K562 (cell line): ENCODE data around the gene NUP107. TPM values are rescaled to one million over a fixed set of nuclear protein-coding genes. Genes with fewer than 3 reads are reported as not detected.

Experiments used
- ATAC-seq: fragments of 200-7000 bp; cut with Tn5 transposase; 3 replicates; pipeline ENCODE4 v1.9.1; 2020; ENCODE audit warnings: moderate library complexity
- BruUV-seq: library from RNA; stranded (reverse); fragments of 400-500 nt; replicated peaks from 2 replicates; lab custom pipeline; 2021; lab: Mats Ljungman, UMichigan
- CTCF ChIA-PET: fragments of 300-600 bp; formaldehyde crosslinking; extraction: SDS; loops from one replicate; lab custom pipeline; 2021; ENCODE audit warnings: low intra/inter-chr PET ratio; lab: Yijun Ruan, JAX
- POLR2A ChIA-PET: fragments of 300-600, 350-650 bp; sonication (Branson Sonifier 250); formaldehyde crosslinking; extraction: SDS; loops from one replicate; lab custom pipeline; 2021; ENCODE audit warnings: antibody characterized with exemption, inconsistent platforms; lab: Yijun Ruan, JAX
- DNase-seq, 4 experiments: peaks; one replicate each; pipeline versions ENCODE4 v3.0.0 to v3.0.0-alpha.2; 2011 to 2018; ENCODE audit warnings: low spot score in 3 of 4, mixed read lengths in 3 of 4; ENCODE audit errors: extremely low read depth in 1 of 4
- FAIRE-seq: peaks from 2 replicates; lab custom pipeline; 2011; peaks lifted over from hg19 to GRCh38; lab: Jason Lieb, UNC
- H2AFZ ChIP-seq: 2 replicates; pipeline ENCODE4 v1.6.0; 2011; ENCODE audit warnings: low read depth, low read length, control low read depth, inconsistent platforms
- H3K27ac ChIP-seq: fragments of 200-600 bp; 3 replicates; pipeline ENCODE4 v1.8.0; 2011; ENCODE audit warnings: low read depth, mild to moderate bottlenecking, control low read depth, inconsistent platforms, low read length, moderate library complexity, mixed read lengths; ENCODE audit errors: extremely low read depth
- H3K27me3 ChIP-seq, 2 experiments: fragments of 300-600 bp in 1 of 2; 2 replicates in 1 of 2; 3 replicates in 1 of 2; pipeline versions ENCODE4 v1.6.0 to v1.8.0; 2011; ENCODE audit warnings: inconsistent platforms in 2 of 2, low read length in 2 of 2, mild to moderate bottlenecking in 1 of 2, mixed read lengths in 1 of 2, moderate library complexity in 1 of 2; ENCODE audit not compliant: control insufficient read depth in 2 of 2, insufficient read depth in 2 of 2
- H3K36me3 ChIP-seq: fragments of 300-600 bp; 3 replicates; pipeline ENCODE4 v1.8.0; 2011; ENCODE audit warnings: mild to moderate bottlenecking, low read length, inconsistent platforms; ENCODE audit not compliant: control insufficient read depth, insufficient read depth
- H3K4me1 ChIP-seq, 2 experiments: fragments of 200-600 bp in 1 of 2; replicated peaks in 1 of 2; 2 replicates in 1 of 2; 3 replicates in 1 of 2; pipeline versions ENCODE4 v1.5.1 to v1.8.0; 2011; ENCODE audit warnings: inconsistent platforms in 2 of 2, low read length in 2 of 2, mild to moderate bottlenecking in 1 of 2, mixed read lengths in 1 of 2, moderate library complexity in 1 of 2; ENCODE audit not compliant: control insufficient read depth in 2 of 2, insufficient read depth in 2 of 2
- H3K4me2 ChIP-seq: 2 replicates; pipeline ENCODE4 v1.6.1; 2011; ENCODE audit warnings: low read length, control low read depth, inconsistent platforms, mixed read lengths; ENCODE audit not compliant: insufficient read depth
- H3K4me3 ChIP-seq: fragments of 200-600 bp; sonication (generic), shearing (Covaris generic); 2 replicates; pipeline ENCODE4 v1.5.1; 2016; ENCODE audit warnings: control low read depth, inconsistent platforms
- H3K79me2 ChIP-seq: fragments of 200-600 bp; 3 replicates; pipeline ENCODE4 v1.8.0; 2011; ENCODE audit warnings: low read length, inconsistent platforms; ENCODE audit not compliant: control insufficient read depth, insufficient read depth
- H3K9ac ChIP-seq, 2 experiments: 2 replicates each; pipeline versions ENCODE4 v1.6.0 to v1.6.1; 2011; ENCODE audit warnings: low read depth in 2 of 2, low read length in 2 of 2, control low read depth in 1 of 2, inconsistent platforms in 1 of 2, mild to moderate bottlenecking in 1 of 2, mixed read lengths in 1 of 2; ENCODE audit not compliant: insufficient read depth in 1 of 2
- H3K9me1 ChIP-seq: one replicate; pipeline ENCODE4 v1.6.0; 2011; ENCODE audit warnings: inconsistent platforms, mild to moderate bottlenecking, low read length, moderate library complexity; ENCODE audit not compliant: control insufficient read depth, insufficient read depth
- H3K9me3 ChIP-seq: replicated peaks from 2 replicates; pipeline ENCODE4 v1.5.1; 2011; ENCODE audit warnings: low read depth, low read length, inconsistent platforms; ENCODE audit not compliant: control insufficient read depth, insufficient read depth
- H4K20me1 ChIP-seq: replicated peaks from 2 replicates; pipeline ENCODE4 v1.6.1; 2011; ENCODE audit warnings: low read length, inconsistent platforms, mixed read lengths; ENCODE audit not compliant: control insufficient read depth, insufficient read depth
- DIDO1 ChIP-seq: fragments of 450-650 bp; IDR thresholded peaks from 2 replicates; pipeline ENCODE4 v1.6.1; 2016; ENCODE audit warnings: low read depth, missing biosample characterization, missing genetic modification characterization
- ELF4 ChIP-seq: fragments of 450-650 bp; formaldehyde crosslinking; IDR thresholded peaks from 2 replicates; pipeline ENCODE4 v1.4.0; 2022; ENCODE audit warnings: missing genetic modification characterization
- FOXM1 ChIP-seq, 2 experiments: fragments of 450-650 bp in 1 of 2; sonication (generic) in 1 of 2; formaldehyde crosslinking in 1 of 2; IDR thresholded peaks; 2 replicates each; pipeline versions ENCODE4 v1.6.1 to v1.9.0; 2017 to 2022; ENCODE audit warnings: low read depth in 2 of 2, mild to moderate bottlenecking in 2 of 2, missing genetic modification reagents in 1 of 2, moderate library complexity in 1 of 2
- NRF1 ChIP-seq, 2 experiments: fragments of 450-650 bp; IDR thresholded peaks in 1 of 2; conservative IDR thresholded peaks in 1 of 2; 2 replicates each; pipeline ENCODE4 v1.6.1; 2014; ENCODE audit warnings: mild to moderate bottlenecking in 2 of 2
- PATZ1 ChIP-seq: fragments of 250-450 bp; sonication (Bioruptor Pico); IDR thresholded peaks from 2 replicates; pipeline ENCODE4 v1.5.0; 2020; ENCODE audit warnings: mild to moderate bottlenecking, borderline replicate concordance
- POU5F1 ChIP-seq: fragments of 150-350 bp; IDR thresholded peaks from 2 replicates; pipeline ENCODE4 v1.6.1; 2014; ENCODE audit warnings: borderline replicate concordance, low read length, low read depth, mild to moderate bottlenecking; ENCODE audit not compliant: partially characterized antibody
- RBM17 ChIP-seq: fragments of 200-400 bp; formaldehyde crosslinking; IDR thresholded peaks from 2 replicates; pipeline ENCODE4 v1.6.1; 2017; ENCODE audit warnings: low read depth, mild to moderate bottlenecking, low read length, borderline replicate concordance
- TAF7 ChIP-seq: fragments of 450-650 bp; IDR thresholded peaks from 2 replicates; pipeline ENCODE4 v1.6.1; 2016; ENCODE audit warnings: missing genetic modification characterization, missing compliant biosample characterization
- TFAP4 ChIP-seq: sonication (generic); formaldehyde crosslinking; IDR thresholded peaks from 2 replicates; pipeline ENCODE4 v1.8.0; 2022; ENCODE audit warnings: missing genetic modification reagents, mild to moderate bottlenecking, moderate library complexity, borderline replicate concordance
- THAP7 ChIP-seq: fragments of 250-450 bp; sonication (Bioruptor Pico); IDR thresholded peaks from 2 replicates; pipeline ENCODE4 v1.5.0; 2021
- ZNF518B ChIP-seq: fragments of 250-450 bp; sonication (Bioruptor Pico); IDR thresholded peaks from 2 replicates; pipeline ENCODE4 v1.5.0; 2021; ENCODE audit warnings: mild to moderate bottlenecking, moderate library complexity
- WGBS: fragments of 100-300 bp; shearing (Covaris generic); methylation state at CpG from one replicate; pipeline ENCODE4 v1.1.6; 2016; ENCODE audit warnings: low coverage, mixed read lengths; ENCODE audit not compliant: insufficient coverage; ENCODE audit errors: missing lambda C conversion rate; 5-methylcytosine and 5-hydroxymethylcytosine counted together
- in situ Hi-C: fragments of 300-500 bp; cut with MboI; formaldehyde crosslinking; loops from 4 replicates; pipeline ENCODE4 v1.15.0; 2018; ENCODE audit warnings: inconsistent platforms, mixed read lengths
- intact Hi-C: fragments of 100-400 bp; cut with micrococcal nuclease; formaldehyde crosslinking; loops from 2 replicates; pipeline ENCODE4 v1.14.2; 2022
- polyA plus RNA-seq, 8 experiments: library from polyadenylated mRNA; depleted of rRNA in 4 of 8; stranded (reverse) in 5 of 8; unstranded in 3 of 8; fragments of >200 nt; fragmentation: Nextera tagmentation in 2 of 8; fragmentation: Illumina TruSeq in 1 of 8; extraction: Ambion mirVana in 2 of 8; extraction: Trizol in 1 of 8; gene quantifications; 2 replicates each; pipeline versions ENCODE4 v1.2.1 to v1.2.3, GENCODE V29; 2011 to 2014; ENCODE audit warnings: inconsistent platforms in 1 of 8, missing spikeins in 1 of 8
- total RNA-seq, 7 experiments: library from RNA; depleted of rRNA in 6 of 7; stranded (reverse); fragments of >200 nt in 6 of 7; fragmentation: Illumina TruSeq in 2 of 7; extraction: Trizol in 2 of 7; gene quantifications; 2 replicates each; pipeline versions ENCODE4 v1.2.1 to v1.2.3, GENCODE V29; 2011 to 2021; ENCODE audit warnings: low replicate concordance in 1 of 7

Gene NUP107
- total and polyA plus RNA-seq, 9 of the 15 experiments (the other 6 are each of a cell fraction or from before 2014, with no cell fraction given), result 129 to 277 (median 199) TPM

GRCh38 chr12:68675101-68675842 is 11.5 kb upstream of the NUP107 start:
- Histone ChIP-seq H3K9me1 (no peaks in the 10 kb centered on the region), H4K20me1 (no peaks in the 10 kb centered on the region), H3K79me2 (no peaks in the 10 kb centered on the region), H3K4me3 (no peak overlapping the region), H3K4me1 (peaks cover 5 to 13% of the 10 kb centered on the region in 2 experiments; a peak in 4 of 5 replicates), H3K36me3 (no peaks in the 10 kb centered on the region), H3K27ac (no peak overlapping the region), H3K27me3 (no peaks in the 10 kb centered on the region), H2AFZ (peak overlapping the region; percentile 69; the same call in 1 of the 2 replicates), H3K9ac (no peak overlapping the region; a peak in 1 of 4 replicates), H3K4me2 (no peak overlapping the region), H3K9me3 (no peaks in the 10 kb centered on the region)
- ChIA-PET CTCF (no interaction called here), POLR2A (no interaction called here)
- DNase-seq, result peak; percentile 17 to 61 (median 26)
- BruUV-seq, result no TSS peak
- peak; percentile 70 for FAIRE-seq
- TF ChIP-seq RBM17, result no peak
- no peak for TF ChIP-seq THAP7 (CRISPR knock-in tag)
- TF ChIP-seq TFAP4 (CRISPR knock-in tag), result no peak
- no peak for TF ChIP-seq NRF1 (conservative IDR thresholded peaks at IDR 0.05 in 1 of 2, IDR thresholded peaks at IDR 0.05 in 1 of 2)
- no peak for TF ChIP-seq TAF7 (tag)
- no peak for TF ChIP-seq ELF4 (CRISPR knock-in tag)
- no peak for TF ChIP-seq ZNF518B
- TF ChIP-seq POU5F1, result no peak
- TF ChIP-seq PATZ1, result no peak
- no peak for TF ChIP-seq FOXM1 (IDR thresholded peaks at IDR 0.05; ENCODE audit: low read depth)
- no peak for TF ChIP-seq FOXM1 (CRISPR knock-in tag; IDR thresholded peaks at IDR 0.05; ENCODE audit: low read depth)
- TF ChIP-seq DIDO1 (tag), result no peak
- 22% methylated on average over 5 of the region's 5 CpGs for WGBS
- in situ Hi-C loops (no loop called here), intact Hi-C loops (no loop called here)
- ATAC-seq, result peak; percentile 18; the same call in 2 of the 3 replicates
